ENCODE measurements around the gene FRS2.

- no peak for TF ChIP-seq SIN3A (IDR thresholded peaks at IDR 0.05; ENCODE audit: borderline replicate concordance, insufficient read depth, low read length)
- no peak for TF ChIP-seq REST (IDR thresholded peaks at IDR 0.05; ENCODE audit: insufficient read depth in 1 of 2, low read depth in 2 of 2, low read length in 2 of 2)
- no peak for TF ChIP-seq POLR2AphosphoS5 (IDR thresholded peaks at IDR 0.05; ENCODE audit: low read depth, low read length)
- no peak for TF ChIP-seq FOXP2 (optimal IDR thresholded peaks at IDR 0.05; ENCODE audit: borderline replicate concordance, extremely low read depth, extremely low read length, insufficient read depth)
- TF ChIP-seq TAF1 (IDR thresholded peaks at IDR 0.05; ENCODE audit: borderline replicate concordance, insufficient read depth, low read length): no peak
These were observed 36.5 kb upstream of the FRS2 start for GRCh38 chr12:69433653-69434052.

Data from PFSK-1 (cell line).